Left kidney (tissue), 2 donors: Measurements from ENCODE around the gene CD74. TPM values are rescaled to one million over a fixed set of nuclear protein-coding genes. Genes with fewer than 3 reads are reported as not detected.
A peak's percentile ranks its signal among the peaks of the same experiment; 100 is the strongest.
"Not testable (repeated sequence)": the region's sequence is repeated elsewhere in the genome, so short reads cannot be mapped to it uniquely, and the experiment has no call there.

Experiments
- DNase-seq: peaks from one replicate; pipeline ENCODE4 v3.0.0-alpha.2; 2013
- polyA plus RNA-seq: library from polyadenylated mRNA; unstranded; fragments of 120-200 nt; gene quantifications from one replicate; pipeline ENCODE4 v1.2.1, GENCODE V29; 2013; ENCODE audit not compliant: insufficient read length

CD74 gene
- polyA plus RNA-seq, 1 donor: 230 TPM

GRCh38 chr5:150443242-150444075 is 30.7 kb upstream of the CD74 start:
- DNase-seq: no peak

GRCh38 chr5:150442699-150443080 is 30.0 kb upstream of the CD74 start:
- DNase-seq: no peak

- no peak for DNase-seq
Measured at GRCh38 chr5:150441813-150442698, 29.3 kb upstream of the CD74 start.

GRCh38 chr5:150440948-150441812 is 28.5 kb upstream of the CD74 start:
- no peak for DNase-seq

- DNase-seq: no peak
Measured at GRCh38 chr5:150438873-150439546, 26.3 kb upstream of the CD74 start.

- DNase-seq: peak; percentile 71
Measured at GRCh38 chr5:150436141-150436680, 23.5 kb upstream of the CD74 start.

- no peak for DNase-seq
Measured at GRCh38 chr5:150434464-150434863, 21.8 kb upstream of the CD74 start.

GRCh38 chr5:150431574-150431973 is 18.9 kb upstream of the CD74 start:
- no peak for DNase-seq

GRCh38 chr5:150431048-150431447 is 18.3 kb upstream of the CD74 start:
- DNase-seq: no peak

- no peak for DNase-seq
Measured at GRCh38 chr5:150429410-150429873, 16.7 kb upstream of the CD74 start.

- DNase-seq: no peak
Measured at GRCh38 chr5:150428978-150429377, 16.3 kb upstream of the CD74 start.

GRCh38 chr5:150428106-150428876 is 15.6 kb upstream of the CD74 start:
- no peak for DNase-seq

GRCh38 chr5:150426165-150426564 is 13.5 kb upstream of the CD74 start:
- DNase-seq: not testable (repeated sequence)

GRCh38 chr5:150422758-150423157 is 10.0 kb upstream of the CD74 start:
- no peak for DNase-seq

- DNase-seq: no peak
Measured at GRCh38 chr5:150422075-150422474, 9.4 kb upstream of the CD74 start.

GRCh38 chr5:150419630-150420270 is 7.0 kb upstream of the CD74 start:
- DNase-seq: no peak

GRCh38 chr5:150413902-150414790 is 1.4 kb upstream of the CD74 start:
- DNase-seq: not testable (repeated sequence)

- DNase-seq: peak; percentile 17
Measured at GRCh38 chr5:150413176-150413901, 629 bp upstream of the CD74 start.
